ENCODE results near the gene LCN9. TPM values are rescaled to one million over a fixed set of nuclear protein-coding genes. Genes with fewer than 3 reads are reported as not detected.

The LCN9 gene
- total and polyA plus RNA-seq, 9 of the 15 experiments (the other 6 are each of a cell fraction or from before 2014, with no cell fraction given) = not detected

- TF ChIP-seq ARID4B (CRISPR knock-in tag; IDR thresholded peaks at IDR 0.05) (no peak), GTF2E2 (tag; IDR thresholded peaks at IDR 0.05) (no peak), ARID3B (CRISPR knock-in tag; IDR thresholded peaks at IDR 0.05; ENCODE audit: borderline replicate concordance) (no peak), SRF (CRISPR knock-in tag; IDR thresholded peaks at IDR 0.05) (no peak), ATF1 (CRISPR knock-in tag; IDR thresholded peaks at IDR 0.05) (no peak), ATF1 (tag; IDR thresholded peaks at IDR 0.05) (no peak), PKNOX1 (IDR thresholded peaks at IDR 0.05) (no peak), YY1 (IDR thresholded peaks at IDR 0.05; ENCODE audit: borderline replicate concordance in 1 of 3, control insufficient read depth in 1 of 3, extremely low read depth in 1 of 3, insufficient read depth in 3 of 3, insufficient read length in 1 of 3, insufficient replicate concordance in 2 of 3, low read depth in 1 of 3, low read length in 2 of 3) (peak in 1 of 3 experiments; percentile 30), C11orf30 (IDR thresholded peaks at IDR 0.05; ENCODE audit: low read depth) (no peak), SREBF2 (CRISPR knock-in tag; IDR thresholded peaks at IDR 0.05) (no peak), ZNF134 (CRISPR knock-in tag; conservative IDR thresholded peaks at IDR 0.05) (peak; percentile 81), CXXC5 (CRISPR knock-in tag; IDR thresholded peaks at IDR 0.05) (peak; percentile 55), ZNF561 (CRISPR knock-in tag; conservative IDR thresholded peaks at IDR 0.05) (no peak), ZNF121 (CRISPR knock-in tag; conservative IDR thresholded peaks at IDR 0.05) (no peak), FOS (IDR thresholded peaks at IDR 0.05; ENCODE audit: extremely low read depth, insufficient read length) (no peak), TRIM24 (IDR thresholded peaks at IDR 0.05) (no peak), ZNF408 (CRISPR knock-in tag; IDR thresholded peaks at IDR 0.05; ENCODE audit: low read depth) (no peak)
- TF ChIP-seq, protein P1, sequence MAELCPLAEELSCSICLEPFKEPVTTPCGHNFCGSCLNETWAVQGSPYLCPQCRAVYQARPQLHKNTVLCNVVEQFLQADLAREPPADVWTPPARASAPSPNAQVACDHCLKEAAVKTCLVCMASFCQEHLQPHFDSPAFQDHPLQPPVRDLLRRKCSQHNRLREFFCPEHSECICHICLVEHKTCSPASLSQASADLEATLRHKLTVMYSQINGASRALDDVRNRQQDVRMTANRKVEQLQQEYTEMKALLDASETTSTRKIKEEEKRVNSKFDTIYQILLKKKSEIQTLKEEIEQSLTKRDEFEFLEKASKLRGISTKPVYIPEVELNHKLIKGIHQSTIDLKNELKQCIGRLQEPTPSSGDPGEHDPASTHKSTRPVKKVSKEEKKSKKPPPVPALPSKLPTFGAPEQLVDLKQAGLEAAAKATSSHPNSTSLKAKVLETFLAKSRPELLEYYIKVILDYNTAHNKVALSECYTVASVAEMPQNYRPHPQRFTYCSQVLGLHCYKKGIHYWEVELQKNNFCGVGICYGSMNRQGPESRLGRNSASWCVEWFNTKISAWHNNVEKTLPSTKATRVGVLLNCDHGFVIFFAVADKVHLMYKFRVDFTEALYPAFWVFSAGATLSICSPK (IDR thresholded peaks at IDR 0.05; ENCODE audit: borderline replicate concordance) = no peak
These were observed 39.0 kb downstream of the LCN9 start, which contains the start of gene KCNT1 (continued) for GRCh38 chr9:135701959-135702721.

Data from K562 (cell line).